ENCODE data around the gene GAPVD1.
"Not testable (repeated sequence)": the region's sequence is repeated elsewhere in the genome, so short reads cannot be mapped to it uniquely, and the experiment has no call there.

The GAPVD1 gene

DNA sequence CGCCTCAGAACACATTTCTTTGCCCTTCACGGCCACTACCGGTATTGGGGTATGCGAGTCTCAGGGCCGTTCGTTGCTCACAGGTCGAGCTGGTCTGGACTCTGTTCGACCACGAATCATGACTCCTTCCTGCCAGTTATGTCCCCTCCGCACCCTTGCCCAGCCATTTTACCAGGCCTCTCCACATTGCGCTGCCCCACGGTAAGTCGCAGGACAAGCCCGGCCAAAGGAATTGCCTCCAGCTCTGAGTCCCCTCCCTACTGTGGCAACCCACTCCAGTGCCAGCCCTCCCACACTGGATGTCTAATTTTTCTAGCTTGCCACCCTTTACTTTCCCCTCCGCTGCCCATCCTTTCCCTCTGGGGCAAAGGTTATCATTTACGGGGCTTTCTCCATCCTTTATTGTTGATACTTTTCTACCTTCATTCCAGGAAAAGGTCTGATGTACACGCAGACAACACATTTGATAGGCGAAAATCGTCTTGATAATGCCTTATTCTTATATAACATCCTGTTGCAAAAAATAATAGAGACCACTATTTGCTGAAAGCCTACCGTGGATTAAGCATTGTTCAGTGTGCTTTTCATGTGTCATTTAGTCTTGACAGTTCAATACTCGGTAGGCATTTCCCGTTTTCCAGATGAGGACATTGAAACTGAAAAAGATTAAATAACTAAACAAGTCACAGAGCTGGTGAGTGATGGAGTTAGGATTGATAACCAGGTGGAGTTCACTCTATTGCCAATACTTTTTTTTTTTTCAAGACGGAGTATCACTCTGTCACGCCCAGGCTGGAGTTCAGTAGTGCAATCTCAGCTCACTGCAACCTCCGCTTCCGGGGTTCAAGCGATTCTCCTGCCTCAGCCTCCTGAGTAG is 19.5 kb upstream of the GAPVD1 start:
- peak overlapping the region; percentile 59 for H3K4me3 ChIP-seq (ENCODE audit: low read depth, low read length)
- DNase-seq (ENCODE audit: low read depth): no peak

DNA sequence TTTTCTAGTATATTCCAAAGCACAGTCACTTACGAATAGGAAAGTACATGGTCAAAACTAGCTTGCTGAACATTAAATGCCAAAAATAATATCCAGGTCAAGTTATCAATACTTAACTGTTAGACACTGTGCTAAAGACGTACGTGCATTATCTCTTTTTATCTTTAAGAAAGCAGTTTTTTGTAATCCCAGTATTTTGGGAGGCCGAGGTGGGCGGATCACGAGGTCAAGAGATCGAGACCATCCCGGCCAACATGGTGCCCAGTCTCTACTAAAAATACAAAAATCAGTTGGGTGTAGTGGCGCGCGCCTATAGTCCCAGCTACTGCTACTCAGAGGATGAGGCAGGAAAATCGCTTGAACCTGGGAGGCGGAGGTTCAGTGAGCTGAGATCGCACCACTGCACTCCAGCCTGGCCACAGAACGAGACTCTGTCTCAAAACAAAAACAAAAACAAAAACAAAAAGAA is 17.8 kb upstream of the GAPVD1 start:
- H3K4me3 ChIP-seq (ENCODE audit: low read depth, low read length): no peak overlapping the region
- no peak for DNase-seq (ENCODE audit: low read depth)

DNA sequence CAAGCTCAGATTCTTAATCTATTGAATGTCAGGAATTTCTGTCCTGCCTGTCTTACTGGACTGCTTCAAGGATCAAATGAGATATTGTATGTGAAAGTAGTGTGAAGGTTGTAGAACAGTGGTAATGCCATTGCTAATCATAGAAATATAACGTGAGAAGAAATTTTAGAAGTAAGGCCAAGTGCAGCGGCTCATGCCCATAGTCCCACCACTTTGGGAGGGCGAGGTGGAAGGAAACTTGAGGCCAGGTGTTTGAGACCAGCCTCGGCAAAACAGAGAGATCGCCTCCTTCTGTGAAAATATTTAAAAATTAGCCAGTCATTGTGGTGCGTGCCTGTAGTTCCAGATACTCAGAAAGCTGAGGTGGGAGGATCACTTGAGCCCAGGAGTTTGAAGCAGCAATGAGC is 15.4 kb upstream of the GAPVD1 start:
- DNase-seq (ENCODE audit: low read depth): no peak
- H3K4me3 ChIP-seq (ENCODE audit: low read depth, low read length): no peak overlapping the region

DNA sequence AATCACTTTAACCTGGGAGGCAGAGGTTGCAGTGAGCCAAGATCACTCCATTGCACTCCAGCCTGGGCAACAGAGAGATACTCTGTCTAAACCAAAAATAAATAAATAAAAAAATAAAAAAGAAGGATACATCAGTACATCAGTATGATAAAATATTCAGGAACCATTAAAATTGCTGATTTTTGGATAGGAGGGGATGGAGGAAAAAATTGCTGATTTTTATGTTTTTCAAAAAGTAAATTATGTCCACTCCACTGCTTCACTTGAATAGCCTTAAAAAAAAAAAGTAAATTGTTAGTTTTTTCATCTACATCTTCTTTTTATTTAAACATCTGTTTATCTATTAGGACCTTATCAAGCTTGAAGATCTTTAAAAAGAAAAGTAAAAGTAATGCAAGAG is 7.4 kb upstream of the GAPVD1 start:
- no peak overlapping the region for H3K4me3 ChIP-seq (ENCODE audit: low read depth, low read length)
- no peak for DNase-seq (ENCODE audit: low read depth)

DNA sequence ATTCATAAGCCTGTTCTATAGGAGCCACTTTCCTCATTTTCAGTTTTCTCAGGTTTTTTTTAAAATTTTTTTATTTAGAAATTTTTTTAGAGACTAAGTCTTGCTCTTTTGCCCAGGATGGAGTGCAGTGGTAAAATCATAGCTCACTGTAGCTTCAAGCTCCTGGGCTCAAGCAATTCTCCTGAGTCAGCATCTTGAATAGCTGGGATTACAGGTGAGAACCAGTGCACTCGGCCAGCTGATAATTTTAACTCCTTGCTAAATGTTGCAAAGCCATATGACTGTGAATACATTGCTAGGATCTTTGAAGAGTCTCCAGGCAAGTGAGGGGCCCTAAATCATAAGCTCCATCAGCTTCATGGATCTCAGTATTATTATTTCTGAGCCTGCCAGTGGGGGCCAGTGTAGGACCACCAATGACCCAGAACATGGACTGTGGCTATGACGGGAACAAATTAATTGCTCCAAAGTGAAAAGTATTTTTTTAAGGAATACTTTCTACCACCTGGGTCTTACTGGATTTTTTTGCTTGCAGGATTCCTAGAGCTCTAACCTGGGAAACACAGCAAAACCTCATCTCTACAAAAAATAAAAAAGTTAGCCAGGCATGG is 5.7 kb upstream of the GAPVD1 start:
- no peak for DNase-seq (ENCODE audit: low read depth)

DNA sequence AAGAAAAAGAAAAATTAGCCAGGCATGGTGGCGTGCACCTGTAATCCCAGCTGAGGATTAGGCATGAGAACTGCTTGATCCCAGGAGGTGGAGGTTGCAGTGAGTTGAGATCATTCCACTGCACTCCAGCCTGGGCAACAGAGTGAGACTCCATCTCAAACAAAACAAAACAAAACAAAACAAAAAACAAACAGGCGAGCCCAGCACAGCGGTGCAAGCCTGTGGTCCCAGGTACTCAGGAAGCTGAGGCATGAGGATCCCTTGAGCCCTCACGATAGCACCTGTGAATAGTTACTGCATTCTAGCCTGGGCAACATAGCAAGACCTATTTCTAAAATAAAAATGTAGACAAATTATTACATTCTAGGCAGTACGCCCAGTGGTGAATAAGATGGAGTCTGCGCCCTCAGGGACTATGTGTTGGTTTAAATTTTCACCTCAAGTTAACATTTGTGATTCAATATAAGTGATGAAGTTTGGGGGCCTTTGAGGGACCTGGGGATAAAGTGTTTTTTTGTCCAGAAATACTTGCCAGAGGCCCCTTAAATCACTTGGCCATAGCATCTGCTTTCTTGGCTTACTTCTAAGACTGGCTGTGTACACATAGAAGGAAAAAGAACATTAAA is 3.4 kb upstream of the GAPVD1 start:
- H3K4me3 ChIP-seq (ENCODE audit: low read depth, low read length): no peak overlapping the region
- DNase-seq (ENCODE audit: low read depth): no peak

More for the DNA sequence above, 5.7 kb upstream of the GAPVD1 start:
- H3K4me3 ChIP-seq (ENCODE audit: low read depth, low read length): no peak overlapping the region

DNA sequence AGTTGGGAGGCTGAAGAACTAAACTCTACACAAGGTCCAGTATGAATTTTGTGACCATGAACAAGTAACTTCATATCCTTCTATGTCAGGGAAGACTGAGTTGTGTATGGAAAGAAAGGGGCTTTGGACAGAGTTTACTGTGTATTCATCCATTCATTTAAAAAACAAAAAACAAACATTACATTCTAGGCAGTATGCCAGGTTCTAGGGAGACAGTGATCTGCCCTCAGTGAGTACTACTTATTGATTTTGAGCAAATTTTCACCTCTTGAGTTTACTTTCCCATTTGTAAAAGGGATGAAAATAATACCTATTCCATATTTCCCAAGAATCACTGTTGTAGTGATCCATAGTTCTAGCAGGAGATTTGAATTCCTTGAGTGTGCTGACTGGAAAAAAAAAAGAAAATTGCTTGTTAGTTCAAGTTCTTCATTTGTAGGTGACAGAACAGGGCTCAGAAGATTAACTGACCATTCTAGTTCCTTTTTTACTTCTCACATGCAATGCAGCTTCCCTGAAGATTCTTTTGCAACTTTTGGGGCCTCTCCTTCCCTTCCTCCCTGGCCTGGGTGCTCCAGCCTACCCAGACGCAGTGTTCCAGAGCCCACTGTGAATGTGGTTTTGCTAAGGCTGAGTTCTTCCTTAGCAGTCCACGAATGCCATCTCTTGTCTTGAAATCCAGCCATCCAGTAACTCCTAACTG is 2.6 kb upstream of the GAPVD1 start:
- DNase-seq (ENCODE audit: low read depth): no peak
- no peak overlapping the region for H3K4me3 ChIP-seq (ENCODE audit: low read depth, low read length)

DNA sequence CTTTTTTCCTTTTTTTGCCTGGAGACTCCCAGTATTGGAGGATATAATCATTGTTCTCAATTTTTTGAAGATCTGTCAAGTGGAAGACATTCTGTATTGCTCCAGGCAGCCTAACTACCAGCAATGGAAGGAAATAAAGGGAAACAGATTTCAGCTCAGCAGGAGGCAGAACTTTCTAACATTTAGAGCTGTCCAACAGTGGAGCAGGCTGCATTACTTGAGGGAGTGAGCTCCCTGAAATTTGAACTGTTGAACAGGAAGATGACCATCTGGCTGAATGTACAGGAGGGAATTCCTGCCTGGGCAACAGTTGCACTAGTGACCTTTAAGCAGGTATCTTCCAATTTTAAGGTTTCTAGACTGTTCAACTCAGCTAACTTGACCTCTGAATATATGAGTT is 1.1 kb upstream of the GAPVD1 start:
- peak; percentile 14 for DNase-seq (ENCODE audit: low read depth)
- no peak overlapping the region for H3K4me3 ChIP-seq (ENCODE audit: low read depth, low read length)

DNA sequence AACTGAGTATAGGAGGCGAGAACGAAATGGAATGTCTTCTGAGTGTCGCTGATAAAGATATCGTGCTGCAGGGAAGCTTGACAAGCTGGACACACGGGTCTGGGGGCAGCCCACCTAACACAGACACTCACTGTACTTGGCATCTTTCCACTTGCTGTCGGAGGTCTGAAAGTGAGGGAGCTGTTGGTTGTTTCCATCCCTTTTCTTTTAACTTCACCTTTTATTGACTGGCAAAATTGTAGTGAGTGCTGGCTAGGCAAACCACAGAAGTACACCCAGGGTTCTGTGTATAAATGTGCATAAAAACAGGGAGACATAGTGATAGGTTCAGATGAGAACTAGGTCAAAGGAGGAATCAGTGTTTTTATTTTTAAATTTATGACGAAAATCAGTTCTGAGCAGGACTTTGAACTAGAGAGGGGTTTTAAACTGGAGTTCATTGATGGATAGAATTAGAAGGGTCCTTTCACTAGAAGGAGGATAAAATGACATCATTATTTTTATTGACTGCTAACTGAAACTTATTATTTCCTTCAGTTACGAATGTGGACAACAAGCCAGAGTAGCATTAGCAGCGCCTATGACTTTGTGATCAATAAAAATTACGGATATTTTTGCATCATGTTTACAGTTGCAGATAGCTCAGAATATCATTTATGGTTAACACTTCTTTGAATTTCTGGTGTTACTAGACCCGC is 817 bp downstream of the GAPVD1 start:
- H3K4me3 ChIP-seq (ENCODE audit: low read depth, low read length): peak overlapping the region; percentile 95
- no peak for DNase-seq (ENCODE audit: low read depth)

DNA sequence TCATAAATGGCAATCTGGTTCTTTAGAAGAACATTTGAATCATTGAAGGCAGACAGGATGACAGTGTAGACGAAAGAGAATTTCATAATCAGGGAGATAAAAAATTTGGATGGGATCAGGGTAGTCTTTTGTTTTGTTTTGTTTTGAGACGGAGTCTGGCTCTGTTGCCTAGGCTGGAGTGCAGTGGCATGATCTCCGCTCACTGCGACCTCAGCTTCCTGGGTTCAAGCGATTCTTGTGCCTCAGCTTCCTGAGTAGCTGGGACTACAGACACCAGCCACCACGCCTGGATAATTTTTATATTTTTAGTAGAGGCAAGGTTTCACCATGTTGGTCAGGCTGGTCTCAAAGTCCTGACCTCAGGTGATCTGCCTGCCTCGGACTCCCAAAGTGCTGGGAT is 2.4 kb downstream of the GAPVD1 start:
- DNase-seq (ENCODE audit: low read depth); H3K4me3 ChIP-seq (ENCODE audit: low read depth, low read length): not testable (repeated sequence)

DNA sequence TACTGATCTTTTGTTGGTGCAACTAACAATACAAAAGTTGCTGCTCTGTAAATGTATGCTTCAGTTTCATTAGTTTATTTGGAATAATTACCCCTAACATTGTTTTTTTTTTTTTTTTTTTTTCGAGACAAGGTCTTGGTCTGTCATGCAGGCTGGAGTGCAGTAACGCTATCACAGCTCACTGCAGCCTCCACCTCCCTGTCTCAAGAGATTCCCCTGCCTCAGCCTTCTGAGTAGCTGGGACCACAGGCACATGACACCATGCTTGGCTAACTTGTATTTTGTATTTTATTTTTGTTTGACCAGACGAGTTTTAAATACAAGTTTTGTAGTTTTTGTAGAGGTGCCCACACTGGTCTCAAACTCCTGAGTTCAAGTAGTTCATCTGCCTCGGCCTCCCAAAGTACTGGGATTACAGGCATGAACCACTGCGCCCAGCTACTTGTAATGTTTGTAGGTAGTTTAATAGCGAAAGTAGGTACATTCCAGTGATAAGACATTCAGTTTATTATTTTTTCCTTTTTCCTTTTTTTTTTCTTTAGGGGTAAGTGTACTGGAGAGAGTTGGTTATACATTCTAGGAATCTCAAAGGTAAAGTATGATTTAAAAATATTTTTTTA is 6.9 kb downstream of the GAPVD1 start:
- no peak for DNase-seq (ENCODE audit: low read depth)
- no peak overlapping the region for H3K4me3 ChIP-seq (ENCODE audit: low read depth, low read length)

DNA sequence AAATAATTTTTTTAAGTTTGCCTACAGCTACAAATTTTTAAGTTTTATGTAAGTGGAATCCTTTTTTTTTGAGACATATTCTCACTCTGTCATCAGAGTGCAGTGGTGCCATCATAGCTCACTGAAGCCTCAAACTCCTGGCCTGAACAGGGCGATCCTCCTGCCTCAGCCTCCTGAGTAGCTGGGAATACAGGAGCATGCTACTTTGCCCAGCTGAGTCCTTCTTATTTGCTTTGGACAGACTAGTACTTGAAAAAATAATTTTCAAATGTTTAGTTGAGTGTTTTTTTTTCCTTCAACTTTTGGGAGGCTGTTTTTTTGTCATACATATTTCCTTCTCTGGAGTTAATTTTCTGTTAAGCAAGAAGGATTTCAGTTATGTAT is 7.4 kb downstream of the GAPVD1 start:
- no peak overlapping the region for H3K4me3 ChIP-seq (ENCODE audit: low read depth, low read length)
- DNase-seq (ENCODE audit: low read depth): no peak

DNA sequence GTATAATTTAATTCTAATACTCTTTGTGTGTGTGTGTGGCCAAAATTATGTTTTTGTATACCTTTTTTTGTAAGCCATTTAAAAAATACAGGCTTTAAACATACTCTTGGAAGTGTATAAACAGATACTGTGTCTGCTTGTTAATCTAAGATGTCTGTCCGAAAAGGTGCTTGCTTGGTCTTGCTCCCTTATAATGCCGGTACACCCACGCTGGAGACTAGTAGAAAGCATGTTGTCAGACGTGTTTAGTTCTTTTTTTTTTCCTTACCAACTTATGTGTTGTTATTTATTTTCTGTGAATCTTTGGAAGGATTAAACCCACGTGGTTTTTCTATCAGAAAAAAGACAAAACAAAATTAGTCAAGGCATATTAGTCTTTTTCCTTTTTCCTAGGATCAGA is 9.5 kb downstream of the GAPVD1 start:
- no peak overlapping the region for H3K4me3 ChIP-seq (ENCODE audit: low read depth, low read length)
- no peak for DNase-seq (ENCODE audit: low read depth)

DNA sequence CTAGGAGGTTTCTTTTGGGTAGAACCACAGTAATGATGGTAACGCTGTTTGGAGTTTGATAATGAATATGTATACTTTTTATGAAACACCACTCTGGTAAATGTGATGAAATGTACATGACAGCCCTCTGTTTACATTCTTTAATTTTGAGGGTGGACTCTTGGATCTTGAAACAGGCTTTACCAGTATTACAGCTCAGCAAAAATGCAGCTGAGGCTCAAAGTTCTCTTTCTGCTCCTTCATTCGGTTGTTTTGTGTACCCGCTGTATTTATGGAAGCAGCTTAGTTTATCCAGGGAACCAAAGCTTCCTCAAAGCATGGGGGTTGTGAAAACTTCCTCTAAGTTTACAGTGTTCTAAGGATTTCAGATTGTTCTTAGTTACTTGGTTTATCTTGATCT is 11.1 kb downstream of the GAPVD1 start:
- DNase-seq (ENCODE audit: low read depth): no peak
- H3K4me3 ChIP-seq (ENCODE audit: low read depth, low read length): no peak overlapping the region

DNA sequence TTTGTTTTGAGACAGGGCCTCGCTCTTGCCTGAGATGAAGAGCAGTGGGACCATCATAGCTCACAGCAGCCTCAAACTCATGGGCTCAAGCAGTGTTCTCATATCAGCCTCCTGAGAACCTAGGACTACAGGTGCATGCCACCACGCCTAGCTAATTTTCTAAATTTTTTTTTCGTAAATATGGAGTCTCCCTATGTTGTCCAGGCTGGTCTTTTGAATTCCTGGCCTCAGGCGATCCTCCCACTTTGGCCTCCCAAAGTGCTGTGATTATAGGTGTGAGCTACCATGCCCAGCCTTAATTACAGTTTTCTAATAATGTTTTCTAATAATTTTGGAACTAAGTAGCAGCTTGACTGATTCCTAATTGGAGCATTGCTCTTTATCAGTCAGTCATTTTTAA is 15.1 kb downstream of the GAPVD1 start:
- H3K4me3 ChIP-seq (ENCODE audit: low read depth, low read length): no peak overlapping the region
- no peak for DNase-seq (ENCODE audit: low read depth)

DNA sequence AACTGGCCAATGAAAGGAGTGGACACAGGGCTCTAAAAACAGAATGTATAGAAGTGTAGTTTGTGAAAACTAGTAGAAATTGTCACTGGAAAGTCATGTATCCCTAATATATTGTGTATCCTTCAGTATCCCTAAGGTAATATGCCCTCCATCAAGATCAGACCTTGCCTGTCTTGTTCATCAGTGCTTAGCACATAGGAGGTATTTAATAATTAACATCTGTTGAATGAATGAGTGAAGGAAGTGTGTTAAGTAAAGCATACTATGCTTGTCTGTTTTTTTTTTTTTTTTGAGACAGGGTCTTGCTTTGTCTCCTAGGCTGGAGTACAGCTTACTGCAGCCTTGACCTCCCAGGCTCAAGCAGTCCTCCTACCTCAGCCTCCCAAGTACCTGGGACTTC is 15.8 kb downstream of the GAPVD1 start:
- no peak overlapping the region for H3K4me3 ChIP-seq (ENCODE audit: low read depth, low read length)
- no peak for DNase-seq (ENCODE audit: low read depth)

DNA sequence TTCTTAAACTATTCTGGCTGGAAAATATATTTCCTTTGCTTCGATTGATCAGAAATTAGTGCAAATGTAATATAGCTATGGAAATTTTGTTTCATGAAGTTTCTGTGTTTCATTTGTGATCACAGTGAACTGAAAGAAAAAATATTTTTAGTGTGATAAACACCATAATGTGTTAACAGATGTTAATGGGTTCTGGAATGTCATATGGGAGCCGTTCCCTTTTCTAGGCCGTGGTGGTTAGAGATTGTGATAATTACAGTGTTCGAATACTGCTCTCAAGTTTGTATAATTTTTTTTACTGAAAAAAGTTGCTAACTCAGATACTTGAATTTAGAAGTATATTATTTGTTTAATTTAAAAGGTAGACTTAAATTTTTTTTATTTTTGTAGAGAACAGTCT is 19.3 kb downstream of the GAPVD1 start:
- no peak overlapping the region for H3K4me3 ChIP-seq (ENCODE audit: low read depth, low read length)
- no peak for DNase-seq (ENCODE audit: low read depth)

DNA sequence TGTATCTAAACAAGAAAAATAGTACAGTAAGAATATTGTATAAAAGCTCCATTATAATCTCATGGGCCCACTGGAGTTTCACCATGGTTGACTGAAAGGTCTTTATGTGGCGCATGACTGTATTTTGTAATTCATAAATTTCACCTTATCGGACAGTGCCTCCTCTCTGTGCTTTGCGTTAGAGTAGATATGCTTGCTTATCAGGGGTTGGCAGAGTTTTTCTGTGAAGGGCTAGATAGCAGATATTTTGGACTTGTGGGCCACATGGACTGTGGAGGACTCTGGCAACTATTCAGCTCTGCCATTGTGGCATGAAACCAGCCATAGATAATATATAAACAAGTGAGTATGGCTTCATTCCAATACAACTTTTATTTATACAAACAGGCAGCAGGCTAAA is 23.2 kb downstream of the GAPVD1 start:
- no peak for DNase-seq (ENCODE audit: low read depth)
- no peak overlapping the region for H3K4me3 ChIP-seq (ENCODE audit: low read depth, low read length)

DNA sequence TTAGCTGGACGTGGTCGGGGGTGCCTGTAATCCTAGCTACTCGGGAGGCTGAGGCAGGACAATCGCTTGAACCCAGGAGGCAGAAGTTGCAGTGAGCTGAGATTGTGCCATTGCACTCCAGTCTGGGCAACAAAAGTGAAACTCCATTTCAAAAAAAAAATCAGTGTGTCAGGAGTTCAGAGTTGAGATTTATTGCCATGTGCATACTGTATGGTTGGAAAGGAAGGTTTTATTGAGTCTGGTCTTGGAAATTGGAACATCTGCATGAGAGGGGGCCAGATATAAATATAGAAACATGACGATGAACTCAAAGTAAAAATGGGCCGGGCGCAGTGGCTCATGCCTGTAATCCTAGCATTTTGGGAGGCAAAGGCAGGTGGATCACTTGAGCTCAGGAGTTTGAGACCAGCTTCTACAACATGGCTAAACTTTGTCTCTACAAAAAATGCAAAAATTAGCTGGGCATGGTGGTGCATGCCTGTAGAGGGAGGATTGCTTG is 25.4 kb downstream of the GAPVD1 start:
- not testable (repeated sequence) for DNase-seq (ENCODE audit: low read depth); H3K4me3 ChIP-seq (ENCODE audit: low read depth, low read length)

Measured in skeletal muscle cell (primary cell).